ENCODE results near the gene GPR55. TPM values are rescaled to one million over a fixed set of nuclear protein-coding genes. Genes with fewer than 3 reads are reported as not detected.

The GPR55 gene
- total RNA-seq, 1 donor from 2014 or later: 0.22 TPM

DNA sequence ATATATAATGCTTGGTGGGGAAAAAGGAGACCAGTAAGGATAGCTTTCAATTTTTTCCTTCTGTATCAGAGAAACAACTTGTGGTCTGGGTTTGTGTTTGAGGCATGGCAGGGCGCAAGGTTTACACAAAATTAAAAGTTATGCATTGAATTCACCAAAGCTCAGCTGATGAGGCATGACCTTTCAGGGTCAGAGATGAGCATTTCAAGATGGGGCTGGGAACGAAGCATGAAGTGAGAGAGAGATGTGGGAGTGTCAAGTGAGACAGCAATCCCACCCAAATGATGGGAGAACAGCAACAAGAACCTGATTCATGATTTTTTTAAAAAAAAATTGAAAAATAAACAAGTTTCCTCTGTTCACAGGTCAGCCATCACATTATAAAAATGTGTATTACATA, 4.9 kb downstream of the GPR55 start:
- no peak for DNase-seq (ENCODE audit: low spot score)

DNA sequence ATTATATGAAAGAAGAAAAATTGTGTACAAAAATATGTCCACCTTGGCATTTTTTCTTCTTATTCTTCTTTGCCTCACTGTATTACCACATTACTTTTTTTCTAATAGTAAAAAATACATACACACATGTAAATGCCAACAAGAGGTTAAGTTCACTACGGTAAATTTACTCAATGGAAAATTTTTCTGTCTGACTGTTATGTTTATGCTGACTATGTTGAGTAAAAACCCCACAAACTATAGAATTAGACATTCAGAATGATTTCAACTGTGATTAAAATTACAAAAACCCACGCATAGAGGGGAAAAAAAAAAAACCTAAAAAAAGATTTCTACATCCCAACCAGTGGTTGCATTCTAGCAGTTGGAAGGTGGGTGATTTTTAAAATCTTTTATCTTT, 5.4 kb downstream of the GPR55 start:
- no peak for DNase-seq (ENCODE audit: low spot score)

DNA sequence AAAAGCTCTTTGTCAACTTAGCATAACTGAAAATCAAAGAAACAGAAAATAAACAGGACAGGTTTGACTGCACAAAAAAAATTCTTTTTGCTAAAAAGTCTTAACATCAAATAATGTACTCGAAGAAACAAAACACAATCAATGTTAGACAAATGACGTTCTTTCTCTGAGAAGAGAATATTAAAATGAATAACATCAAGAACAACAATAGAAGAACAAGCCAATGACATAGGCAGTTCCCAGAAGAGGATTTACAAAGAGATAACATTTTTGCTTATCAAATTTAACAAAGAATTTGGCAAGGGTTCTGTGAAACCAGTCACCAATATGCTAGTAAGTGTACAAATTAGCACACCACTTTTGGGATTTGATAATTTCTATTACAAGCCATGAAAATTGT, 5.8 kb downstream of the GPR55 start:
- DNase-seq (ENCODE audit: low spot score): no peak

DNA sequence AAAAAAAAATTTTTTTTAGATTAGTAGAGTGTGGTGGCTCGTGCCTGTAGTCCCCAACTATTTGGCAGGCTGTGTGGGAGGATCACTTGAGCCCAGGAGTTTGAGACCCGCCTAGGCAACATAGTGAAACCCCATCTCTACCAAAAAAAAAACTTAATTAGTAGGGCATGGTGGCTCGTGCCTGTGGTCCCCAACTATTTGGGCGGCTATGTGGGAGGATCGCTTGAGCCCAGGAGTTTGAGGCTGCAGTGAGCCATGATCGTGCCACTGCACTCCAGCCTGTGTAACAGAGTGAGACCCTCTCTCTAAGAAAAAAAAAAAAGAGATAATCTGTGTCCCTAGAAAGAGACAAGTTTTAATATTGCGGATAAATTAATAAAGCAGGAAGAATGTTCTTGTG, 8.8 kb downstream of the GPR55 start:
- DNase-seq (ENCODE audit: low spot score): peak; percentile 35

DNA sequence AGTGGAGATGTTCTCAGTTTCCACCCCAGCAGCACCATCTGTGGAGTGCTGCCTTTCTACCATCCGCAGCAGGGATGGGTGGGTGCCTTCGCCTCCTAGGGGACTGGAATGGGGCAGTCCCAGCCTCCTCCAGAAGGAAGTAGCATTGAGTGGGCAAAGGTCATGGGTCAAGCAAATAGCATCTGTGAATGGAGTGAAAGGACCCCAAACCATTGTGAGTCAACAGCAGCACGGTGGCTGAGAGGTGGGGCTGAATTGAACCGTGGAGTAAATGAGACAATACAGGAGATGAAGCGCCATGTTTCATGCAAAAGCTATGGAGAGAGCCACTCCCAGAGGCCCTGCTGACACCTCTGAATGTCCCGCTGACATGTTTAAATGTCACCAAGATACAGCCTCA, 9.7 kb downstream of the GPR55 start:
- peak; percentile 12 for DNase-seq (ENCODE audit: low spot score)

DNA sequence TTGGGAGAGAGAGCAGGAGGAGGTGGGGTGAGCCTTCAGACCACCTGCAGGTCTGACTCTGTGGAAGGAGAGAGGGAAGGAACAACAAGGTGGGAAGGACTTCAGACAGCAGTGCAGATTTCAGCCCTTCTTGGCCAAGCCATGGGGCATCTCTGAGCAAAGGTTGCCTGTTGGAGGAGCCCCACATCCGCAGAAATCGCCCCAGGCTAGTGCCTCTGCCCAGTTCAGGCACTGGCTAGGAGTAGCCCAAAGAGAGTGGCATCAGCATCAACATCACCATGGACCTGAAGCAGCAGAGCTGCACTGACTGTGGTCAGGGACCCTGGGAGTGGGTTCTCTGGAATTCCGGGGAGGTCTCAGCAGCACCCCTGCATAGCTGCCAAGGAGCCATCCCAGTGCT, 10.2 kb downstream of the GPR55 start:
- peak; percentile 37 for DNase-seq (ENCODE audit: low spot score)

DNA sequence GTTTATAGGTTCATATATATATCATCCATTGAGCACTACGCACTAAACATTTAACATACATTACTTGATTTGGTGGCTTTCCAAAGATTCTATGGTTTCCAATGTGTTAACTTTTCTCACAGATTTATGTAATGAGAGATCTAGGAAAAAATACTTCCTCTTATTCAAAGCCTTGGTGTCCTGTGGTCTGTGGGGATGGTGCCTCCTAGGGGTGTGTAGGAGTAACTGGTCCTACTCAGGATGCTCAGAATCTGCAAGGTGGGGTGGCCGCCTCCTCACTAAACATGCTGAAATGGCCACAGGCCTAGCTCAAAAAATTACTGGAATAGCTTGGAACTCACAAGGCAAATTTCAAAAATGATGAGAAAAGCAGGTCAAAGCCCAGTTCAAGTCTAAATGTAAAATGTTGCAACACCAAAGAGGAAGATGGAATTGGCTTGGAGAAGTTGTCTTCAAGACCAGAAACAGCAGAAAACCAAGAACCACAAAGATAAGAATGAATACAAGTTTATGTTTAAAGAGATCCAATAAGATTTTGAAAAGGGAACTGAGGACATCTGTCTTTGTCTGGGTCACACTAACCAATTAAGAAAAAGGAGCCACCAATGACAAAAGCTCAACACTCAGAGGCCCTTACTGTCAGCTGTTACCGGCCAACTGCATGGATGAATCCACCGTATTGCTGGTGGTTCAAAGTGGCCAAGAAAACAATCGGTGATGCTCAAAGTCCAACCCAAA, 11.5 kb downstream of the GPR55 start:
- no peak for DNase-seq (ENCODE audit: low spot score)

DNA sequence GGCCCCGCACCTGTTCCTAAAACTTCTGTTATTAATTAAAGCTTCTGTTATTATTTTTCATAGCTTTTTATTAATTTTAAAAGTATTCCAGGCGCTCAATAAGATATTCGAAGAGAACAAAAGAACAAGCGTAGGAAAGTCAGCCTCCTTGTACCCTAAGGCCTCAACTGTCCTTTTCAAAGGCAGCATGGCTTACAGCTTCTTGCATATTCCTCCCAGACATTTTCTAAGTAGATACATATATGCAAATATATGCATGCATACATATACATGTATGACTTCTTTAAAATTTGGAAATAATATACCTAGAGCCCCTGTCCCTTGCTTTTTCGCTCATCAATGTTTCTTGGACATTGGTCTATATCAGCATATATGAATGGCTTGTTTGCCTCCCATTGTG, 12.3 kb downstream of the GPR55 start:
- no peak for DNase-seq (ENCODE audit: low spot score)

DNA sequence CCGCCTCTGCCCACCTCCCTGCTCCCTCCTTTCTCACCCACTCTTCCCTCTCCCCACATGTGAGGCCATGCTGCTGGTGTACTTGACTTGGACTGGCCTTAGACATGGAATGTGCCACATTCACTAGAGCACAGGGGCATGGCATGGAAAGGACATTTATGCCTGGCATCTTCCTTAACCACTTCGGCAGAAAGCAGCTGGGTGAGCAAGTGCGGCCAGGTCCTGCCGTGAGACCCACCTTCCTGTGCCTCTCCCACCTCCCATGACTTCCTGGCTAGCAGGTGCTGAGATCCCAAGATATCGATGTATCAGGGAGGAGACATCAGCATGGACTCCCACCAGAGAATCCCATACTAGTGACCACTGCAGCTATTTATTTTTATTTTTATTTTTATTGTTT, 13.0 kb downstream of the GPR55 start:
- DNase-seq (ENCODE audit: low spot score): peak; percentile 35

DNA sequence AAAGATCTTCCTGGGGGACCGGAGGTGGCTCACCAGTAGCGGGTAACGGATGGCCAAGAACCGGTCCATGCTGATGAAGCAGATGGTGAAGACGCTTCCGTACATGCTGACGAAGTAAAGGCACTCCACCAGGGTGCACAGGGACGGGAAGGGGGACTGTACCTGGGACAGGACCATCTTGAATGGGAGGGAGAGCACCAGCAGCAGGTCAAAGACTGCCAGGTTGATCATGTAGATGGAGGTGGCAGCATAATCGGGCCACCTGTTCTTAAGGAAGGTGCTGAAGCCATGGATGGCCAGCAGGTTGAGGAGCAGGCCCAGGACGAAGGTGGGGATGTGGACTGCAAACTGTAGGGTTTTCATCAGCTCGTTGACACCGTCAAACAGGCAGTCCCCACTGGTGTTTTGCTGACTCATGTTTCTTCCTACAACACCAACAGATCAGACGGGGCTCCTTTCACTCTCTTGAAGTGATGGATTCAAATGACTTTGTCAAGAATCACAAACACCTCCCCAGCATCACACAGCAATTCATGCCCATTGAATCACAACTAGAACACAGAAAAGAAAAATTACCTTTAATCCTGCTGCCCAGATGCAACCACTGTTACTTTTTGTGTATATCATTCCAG, 14.4 kb downstream of the GPR55 start:
- peak; percentile 45 for DNase-seq (ENCODE audit: low spot score)

DNA sequence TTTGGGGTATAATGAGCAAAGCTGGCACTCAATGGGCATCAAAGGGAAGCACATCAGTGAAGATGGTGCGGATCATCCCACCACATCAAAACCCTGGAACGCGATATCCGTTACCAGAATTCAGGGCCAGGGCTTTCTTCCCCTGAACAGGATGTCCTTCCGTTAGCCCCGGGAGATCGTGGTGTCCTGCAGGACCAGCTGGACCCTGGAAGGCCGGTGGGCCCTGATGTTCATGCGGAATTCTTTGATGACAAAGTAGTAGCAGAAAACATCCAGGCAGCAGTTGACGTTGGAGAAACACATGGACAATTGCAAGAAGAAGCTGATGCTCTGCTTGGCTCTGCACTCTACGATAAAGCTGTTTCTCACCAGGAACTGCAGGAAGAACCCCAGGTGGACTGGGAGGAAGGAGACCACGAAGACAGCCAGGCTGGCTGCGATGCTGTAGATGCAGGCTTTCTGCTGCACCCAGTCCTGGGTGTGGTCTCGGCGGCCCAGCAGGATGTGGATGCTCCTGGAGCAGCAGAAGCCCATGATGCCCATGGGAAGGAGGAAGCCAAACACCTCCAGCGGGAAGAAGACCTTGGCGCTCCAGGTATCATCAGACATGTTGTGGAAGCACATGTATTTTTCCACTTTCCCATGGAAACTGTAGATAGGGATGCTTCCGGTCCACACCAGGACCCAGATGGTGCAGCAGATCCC, 15.0 kb downstream of the GPR55 start:
- peak; percentile 73 for DNase-seq (ENCODE audit: low spot score)

DNA sequence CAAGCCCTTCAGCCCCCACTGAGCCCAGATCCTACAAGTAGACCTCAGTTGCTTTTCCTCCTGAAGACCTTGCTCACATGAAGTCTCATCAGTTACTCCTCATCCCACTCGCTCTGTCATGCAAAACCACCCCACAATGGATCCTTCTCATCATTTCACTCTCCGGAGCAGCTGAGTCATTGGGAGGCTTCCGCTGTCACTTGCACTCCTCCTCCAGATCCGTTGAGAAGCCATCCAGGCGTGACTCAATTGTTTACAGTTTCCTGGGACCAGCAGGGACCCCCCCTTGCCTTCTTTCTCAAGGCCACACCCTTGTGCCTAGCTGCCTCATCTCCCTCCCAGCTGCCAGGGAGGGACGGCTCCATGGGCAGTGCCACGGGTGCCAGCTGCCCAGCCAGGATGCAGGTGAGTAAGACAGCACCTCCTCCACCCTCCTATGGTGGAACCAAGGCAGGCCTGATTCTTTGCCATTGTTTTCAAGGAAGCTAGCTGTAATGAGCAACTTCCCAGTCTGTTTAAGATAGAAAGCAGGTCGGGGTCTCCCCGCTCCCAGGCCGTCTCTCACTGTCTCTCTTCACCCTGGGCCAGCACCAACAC, 16.3 kb downstream of the GPR55 start:
- DNase-seq (ENCODE audit: low spot score): peak; percentile 43

DNA sequence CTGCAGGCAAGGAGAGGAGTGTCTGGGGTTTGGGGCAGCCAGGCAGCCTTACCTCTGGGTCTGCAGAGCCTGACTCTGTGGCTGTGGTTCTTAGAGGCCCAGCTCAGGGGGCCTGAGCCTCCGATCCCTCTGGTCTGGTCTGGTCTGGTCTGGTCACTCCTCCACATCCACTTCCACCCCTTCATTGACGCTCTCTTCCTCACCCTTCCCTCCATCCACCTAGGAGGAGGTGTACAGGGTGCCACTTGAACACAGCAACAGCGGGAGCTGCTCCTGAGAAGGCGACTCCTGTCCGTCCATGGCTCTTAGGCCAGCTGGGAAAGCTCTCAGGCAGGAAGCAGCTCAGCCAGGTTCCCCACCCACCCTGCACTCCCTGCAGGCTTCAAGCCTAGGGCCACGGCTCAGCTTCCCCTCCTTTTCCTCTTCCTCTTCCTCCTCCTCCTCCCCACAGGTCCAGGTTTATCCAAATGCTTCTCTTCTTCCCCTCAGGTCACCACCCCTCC, 16.9 kb downstream of the GPR55 start:
- DNase-seq (ENCODE audit: low spot score): peak; percentile 80

DNA sequence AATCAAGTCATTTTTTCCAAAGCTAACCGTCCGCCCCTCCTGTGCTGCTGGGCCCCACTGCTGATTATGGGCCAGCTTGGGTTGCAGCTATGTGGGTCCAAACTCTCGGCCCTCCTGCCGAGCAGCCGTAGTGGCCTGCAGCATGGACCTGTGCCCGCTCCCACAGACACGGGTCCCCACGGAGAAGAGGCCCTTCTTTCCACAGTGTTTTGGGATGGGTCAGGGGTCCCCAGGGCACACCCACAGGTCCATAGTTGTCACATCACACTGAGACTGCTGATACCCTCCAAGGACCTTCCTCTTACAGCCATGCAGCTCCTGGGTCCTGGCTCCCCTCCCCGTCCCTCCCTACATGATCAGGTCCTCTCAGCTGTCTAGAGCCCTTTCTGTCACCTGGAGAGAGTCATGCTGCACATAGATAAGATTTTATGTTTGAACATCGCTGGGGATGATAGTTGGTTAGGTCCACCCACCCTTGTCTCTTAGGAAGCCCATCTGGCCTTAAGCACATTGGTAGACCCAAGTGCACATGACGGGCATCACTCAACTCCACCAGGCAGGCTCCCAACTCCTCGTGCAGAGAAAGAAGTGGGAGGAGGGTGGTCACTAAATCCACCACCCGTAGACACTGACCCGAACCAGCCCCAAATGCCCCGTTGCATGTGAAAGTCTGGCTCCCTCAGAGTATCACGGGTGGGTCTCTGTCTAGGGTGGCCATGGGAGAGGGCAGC, 17.5 kb downstream of the GPR55 start:
- DNase-seq (ENCODE audit: low spot score): peak; percentile 69

DNA sequence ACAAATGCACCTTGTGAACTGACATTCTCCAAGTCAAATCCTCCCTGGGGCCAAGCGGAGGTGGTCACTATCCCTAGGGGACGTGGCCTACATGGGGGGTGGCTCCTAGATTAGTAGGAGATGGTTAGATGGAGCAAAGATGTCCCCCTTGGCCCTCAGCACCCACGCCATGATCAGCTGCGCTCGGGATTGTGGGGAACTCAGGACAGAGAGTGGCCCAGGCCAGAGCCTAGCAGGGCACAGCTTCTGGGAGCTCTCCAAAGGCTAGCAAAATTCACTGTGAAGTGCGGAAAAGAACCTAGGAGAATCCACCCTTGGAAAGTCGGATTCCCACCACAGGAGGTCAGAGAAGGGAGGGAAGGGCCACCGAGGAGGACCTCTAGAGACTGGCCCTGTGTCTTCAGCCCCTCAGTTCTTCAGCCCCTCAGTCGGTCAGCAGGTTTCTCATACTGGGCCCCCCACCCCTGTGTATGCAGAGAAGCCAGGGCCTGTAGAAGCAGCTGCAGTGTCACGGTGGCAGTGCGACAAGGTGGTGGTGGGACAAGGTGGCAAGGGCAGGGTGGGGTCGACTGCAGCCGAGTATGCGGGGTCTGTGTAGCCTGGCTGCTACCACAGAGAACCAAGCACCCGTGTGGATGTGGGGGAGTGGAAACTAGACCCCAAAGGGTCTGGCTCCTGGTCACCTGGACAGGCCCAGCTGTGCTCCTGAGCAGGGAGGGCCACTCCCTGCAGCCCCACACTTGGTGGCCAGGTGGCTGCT, 18.4 kb downstream of the GPR55 start:
- DNase-seq (ENCODE audit: low spot score): peak; percentile 53

DNA sequence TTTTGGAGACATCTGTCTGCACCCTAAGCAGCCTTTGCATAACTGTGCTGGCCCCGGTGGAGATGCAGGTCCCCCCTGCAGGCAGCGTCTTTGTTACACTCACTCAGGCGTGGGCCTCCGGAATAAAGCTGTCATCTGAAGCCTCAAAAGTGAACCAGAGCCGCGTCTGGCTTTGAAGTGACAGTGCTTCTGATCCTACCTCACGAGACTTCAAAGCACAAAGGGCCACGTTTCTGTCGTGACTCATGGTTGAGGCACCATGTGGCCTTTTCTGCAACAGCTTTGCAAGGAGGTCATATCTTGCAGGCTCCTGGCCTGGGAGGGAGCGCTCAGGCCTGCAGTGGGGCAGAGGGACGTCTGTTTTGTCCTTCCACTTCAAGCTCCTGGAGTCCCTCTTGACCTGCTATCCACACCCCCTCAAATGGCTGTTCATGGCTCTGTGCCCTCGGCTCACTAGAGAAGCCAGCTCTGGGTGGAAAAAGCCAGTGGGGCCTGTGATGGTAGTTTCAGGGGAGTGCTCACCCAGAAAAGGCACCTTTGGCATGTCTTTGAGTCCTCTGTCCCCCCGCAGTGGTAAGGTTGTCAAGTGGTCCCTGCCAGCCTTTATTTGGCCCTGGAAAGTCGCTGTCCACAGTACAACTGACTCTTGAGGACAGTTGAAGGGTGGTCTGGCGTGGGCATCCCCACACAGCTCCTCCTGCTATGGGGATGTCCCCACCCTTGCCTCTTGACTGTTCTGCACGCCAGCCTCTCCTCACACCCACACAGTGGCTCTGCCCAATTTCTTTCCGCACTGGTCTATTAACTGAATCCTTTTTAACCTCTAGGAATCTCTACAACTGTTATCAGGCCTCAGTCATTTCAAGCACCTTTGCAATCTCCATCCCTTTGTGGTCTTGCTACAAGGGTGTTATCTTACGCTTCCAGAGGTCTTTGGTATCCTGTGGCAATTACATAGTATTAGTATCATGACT, 19.3 kb downstream of the GPR55 start:
- peak; percentile 75 for DNase-seq (ENCODE audit: low spot score)

DNA sequence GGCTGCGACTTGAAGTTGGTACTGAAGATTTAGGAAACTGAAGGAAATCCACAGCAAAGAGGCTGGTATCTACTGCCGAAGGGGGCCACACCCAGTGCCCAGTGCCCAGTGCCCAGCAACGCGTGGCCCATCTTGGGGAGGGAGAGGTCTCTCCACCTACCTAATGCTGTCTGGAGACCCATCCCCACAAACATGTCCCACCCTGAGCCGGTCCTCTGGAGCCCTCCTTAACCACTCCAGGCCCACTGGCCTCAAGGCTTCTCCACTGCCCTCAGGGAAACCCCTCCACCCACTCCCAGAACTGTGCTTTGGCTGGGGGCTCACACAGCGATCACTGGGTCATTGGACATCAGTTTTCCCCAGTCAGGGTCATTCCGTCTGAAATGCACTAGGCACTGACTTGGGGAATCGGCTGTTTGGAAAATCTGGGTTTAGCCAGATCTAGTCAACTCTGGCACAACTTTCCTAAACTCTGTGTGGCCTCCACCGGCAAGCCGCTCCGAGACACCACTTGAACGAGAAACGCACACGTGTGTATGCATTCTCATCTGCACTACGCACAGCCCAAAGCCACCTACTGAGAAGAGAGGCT, 20.1 kb downstream of the GPR55 start:
- DNase-seq (ENCODE audit: low spot score): peak; percentile 75

DNA sequence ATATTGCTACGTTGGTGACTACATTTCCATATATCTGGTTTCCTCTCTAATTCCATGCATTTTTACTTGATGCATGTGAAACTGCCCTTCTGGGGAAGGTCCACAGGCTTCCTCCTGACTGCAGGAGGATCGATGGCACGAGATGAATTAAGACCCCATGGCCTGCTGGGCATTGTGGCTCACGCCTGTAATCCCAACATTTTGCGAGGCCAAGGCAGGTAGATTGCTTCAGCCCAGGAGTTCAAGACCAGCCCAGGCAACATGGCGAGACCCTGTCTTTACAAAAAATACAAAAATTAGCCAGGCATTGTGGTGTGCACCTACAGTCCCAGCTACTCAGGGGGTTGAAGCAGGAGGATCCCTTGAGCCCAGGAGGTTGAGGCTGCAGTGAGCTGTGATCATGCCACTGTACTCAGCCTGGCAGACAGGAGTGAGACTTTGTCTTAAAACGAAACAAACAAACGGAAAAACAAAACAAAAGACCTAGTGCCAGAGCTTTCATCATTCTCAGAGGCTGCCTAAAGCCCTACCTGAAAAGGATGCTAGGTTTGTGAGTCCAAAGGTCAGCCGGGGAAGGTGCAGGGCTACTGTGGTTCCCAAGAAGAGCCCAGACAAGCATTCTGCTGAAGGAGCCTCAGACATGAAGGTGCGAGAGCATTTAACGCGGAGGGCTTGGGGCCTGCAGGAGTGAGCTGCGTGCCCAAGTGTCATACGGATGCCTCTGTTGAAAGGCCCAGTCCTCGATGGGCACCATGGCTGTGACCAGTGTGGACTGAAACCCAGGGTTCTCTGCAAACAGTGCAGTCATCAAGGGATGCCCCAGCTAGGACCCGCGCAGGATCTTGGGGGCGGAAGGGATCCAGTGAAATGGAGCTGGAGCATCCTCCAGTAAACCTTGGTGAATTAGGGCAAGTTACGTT, 21.6 kb downstream of the GPR55 start:
- DNase-seq (ENCODE audit: low spot score): peak; percentile 78

Measured in mesenteric fat pad (tissue), 1 donor.